ENCODE data around the gene SCO2. TPM values are rescaled to one million over a fixed set of nuclear protein-coding genes. Genes with fewer than 3 reads are reported as not detected.
A peak's percentile ranks its signal among the peaks of the same experiment; 100 is the strongest.

SCO2 gene
- total and polyA plus RNA-seq, 2 of the 13 experiments (the other 11 are each of a cell fraction or from before 2014, with no cell fraction given) = 0.32 to 3.7 TPM

GRCh38 chr22:50474710-50475651 lies 50.4 kb downstream of the SCO2 start, which contains the start of gene SBF1 (continued):
- no peak for TF ChIP-seq ZNF646 (CRISPR knock-in tag; IDR thresholded peaks at IDR 0.05)
- TF ChIP-seq USF2 (IDR thresholded peaks at IDR 0.05; ENCODE audit: low read depth, low read length) = no peak
- no peak for TF ChIP-seq USF2 (CRISPR knock-in tag; IDR thresholded peaks at IDR 0.05; ENCODE audit: borderline replicate concordance)
- no peak for TF ChIP-seq PRPF4 (IDR thresholded peaks at IDR 0.05; ENCODE audit: low read depth, low read length, poor library complexity, severe bottlenecking)
- TF ChIP-seq ZNF589 (CRISPR knock-in tag; conservative IDR thresholded peaks at IDR 0.05) = no peak
- TF ChIP-seq MAF1 (CRISPR knock-in tag; IDR thresholded peaks at IDR 0.05; ENCODE audit: borderline replicate concordance) = no peak
- peak; percentile 72; the same call in 1 of the 2 replicates for TF ChIP-seq KDM4B (CRISPR knock-in tag; IDR thresholded peaks at IDR 0.05)
- no peak for TF ChIP-seq BCL3 (CRISPR knock-in tag; IDR thresholded peaks at IDR 0.05)
- peak; percentile 32; the same call in 1 of the 2 replicates for TF ChIP-seq UBTF (CRISPR knock-in tag; IDR thresholded peaks at IDR 0.05)
- TF ChIP-seq POLR2AphosphoS5 (IDR thresholded peaks at IDR 0.05; ENCODE audit: low read depth, low read length) = peak; percentile 67
- TF ChIP-seq ZBTB20 (CRISPR knock-in tag; IDR thresholded peaks at IDR 0.05; ENCODE audit: borderline replicate concordance, low read depth) = peak; percentile 36; the same call in 1 of the 2 replicates
- TF ChIP-seq SRY (CRISPR knock-in tag; IDR thresholded peaks at IDR 0.05) = no peak

Measured in HepG2 (cell line).